ENCODE results near the gene KLHL10. TPM values are rescaled to one million over a fixed set of nuclear protein-coding genes. Genes with fewer than 3 reads are reported as not detected.

The KLHL10 gene
- total and polyA plus RNA-seq, 9 of the 15 experiments (the other 6 are each of a cell fraction or from before 2014, with no cell fraction given), result 0.06 to 0.56 (median 0.12) TPM; not detected in 5

DNA sequence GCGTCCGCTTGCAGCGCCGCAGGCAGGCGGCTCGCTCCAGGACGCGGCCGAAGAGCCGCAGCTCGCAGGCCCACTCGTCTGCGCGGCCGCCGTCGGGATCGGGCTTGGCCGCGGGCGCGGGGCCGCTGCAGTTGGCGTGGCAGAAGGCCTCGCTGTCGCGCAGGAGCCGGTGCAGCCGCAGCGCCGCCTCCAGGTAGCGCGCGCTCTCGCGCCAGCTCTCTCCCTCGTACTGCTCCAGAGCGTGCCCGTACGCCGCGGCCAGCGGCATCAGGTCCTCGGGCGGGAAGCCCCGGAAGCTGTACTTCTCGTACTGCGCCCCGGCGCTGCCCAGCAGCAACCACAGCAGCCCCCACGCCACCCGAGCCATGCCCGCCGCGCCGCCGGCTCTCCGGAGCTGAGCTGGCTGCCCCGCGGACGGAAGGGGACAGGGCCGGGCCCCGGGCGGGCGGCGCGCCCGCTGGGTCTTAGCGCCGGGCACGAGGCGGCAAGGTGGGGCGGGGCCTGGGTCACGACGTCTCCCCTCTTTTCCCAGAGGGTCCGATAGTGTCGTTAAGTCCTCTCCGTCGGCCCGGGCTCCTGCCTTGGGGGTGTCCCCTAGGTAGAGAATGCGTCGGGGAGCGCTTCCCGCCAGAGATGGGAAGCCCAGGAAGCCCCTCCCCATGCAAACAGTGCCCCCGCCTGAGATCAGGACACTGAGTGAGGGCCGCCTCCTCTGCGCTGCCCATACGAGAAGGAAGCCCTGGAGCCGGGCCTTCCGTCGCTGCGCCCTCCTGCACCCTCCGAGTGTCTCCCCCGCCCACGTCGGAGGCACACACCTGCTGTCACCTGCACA lies 25.9 kb upstream of the KLHL10 start, which contains the start of gene P3H4 (continued):
- TF ChIP-seq, protein P1, sequence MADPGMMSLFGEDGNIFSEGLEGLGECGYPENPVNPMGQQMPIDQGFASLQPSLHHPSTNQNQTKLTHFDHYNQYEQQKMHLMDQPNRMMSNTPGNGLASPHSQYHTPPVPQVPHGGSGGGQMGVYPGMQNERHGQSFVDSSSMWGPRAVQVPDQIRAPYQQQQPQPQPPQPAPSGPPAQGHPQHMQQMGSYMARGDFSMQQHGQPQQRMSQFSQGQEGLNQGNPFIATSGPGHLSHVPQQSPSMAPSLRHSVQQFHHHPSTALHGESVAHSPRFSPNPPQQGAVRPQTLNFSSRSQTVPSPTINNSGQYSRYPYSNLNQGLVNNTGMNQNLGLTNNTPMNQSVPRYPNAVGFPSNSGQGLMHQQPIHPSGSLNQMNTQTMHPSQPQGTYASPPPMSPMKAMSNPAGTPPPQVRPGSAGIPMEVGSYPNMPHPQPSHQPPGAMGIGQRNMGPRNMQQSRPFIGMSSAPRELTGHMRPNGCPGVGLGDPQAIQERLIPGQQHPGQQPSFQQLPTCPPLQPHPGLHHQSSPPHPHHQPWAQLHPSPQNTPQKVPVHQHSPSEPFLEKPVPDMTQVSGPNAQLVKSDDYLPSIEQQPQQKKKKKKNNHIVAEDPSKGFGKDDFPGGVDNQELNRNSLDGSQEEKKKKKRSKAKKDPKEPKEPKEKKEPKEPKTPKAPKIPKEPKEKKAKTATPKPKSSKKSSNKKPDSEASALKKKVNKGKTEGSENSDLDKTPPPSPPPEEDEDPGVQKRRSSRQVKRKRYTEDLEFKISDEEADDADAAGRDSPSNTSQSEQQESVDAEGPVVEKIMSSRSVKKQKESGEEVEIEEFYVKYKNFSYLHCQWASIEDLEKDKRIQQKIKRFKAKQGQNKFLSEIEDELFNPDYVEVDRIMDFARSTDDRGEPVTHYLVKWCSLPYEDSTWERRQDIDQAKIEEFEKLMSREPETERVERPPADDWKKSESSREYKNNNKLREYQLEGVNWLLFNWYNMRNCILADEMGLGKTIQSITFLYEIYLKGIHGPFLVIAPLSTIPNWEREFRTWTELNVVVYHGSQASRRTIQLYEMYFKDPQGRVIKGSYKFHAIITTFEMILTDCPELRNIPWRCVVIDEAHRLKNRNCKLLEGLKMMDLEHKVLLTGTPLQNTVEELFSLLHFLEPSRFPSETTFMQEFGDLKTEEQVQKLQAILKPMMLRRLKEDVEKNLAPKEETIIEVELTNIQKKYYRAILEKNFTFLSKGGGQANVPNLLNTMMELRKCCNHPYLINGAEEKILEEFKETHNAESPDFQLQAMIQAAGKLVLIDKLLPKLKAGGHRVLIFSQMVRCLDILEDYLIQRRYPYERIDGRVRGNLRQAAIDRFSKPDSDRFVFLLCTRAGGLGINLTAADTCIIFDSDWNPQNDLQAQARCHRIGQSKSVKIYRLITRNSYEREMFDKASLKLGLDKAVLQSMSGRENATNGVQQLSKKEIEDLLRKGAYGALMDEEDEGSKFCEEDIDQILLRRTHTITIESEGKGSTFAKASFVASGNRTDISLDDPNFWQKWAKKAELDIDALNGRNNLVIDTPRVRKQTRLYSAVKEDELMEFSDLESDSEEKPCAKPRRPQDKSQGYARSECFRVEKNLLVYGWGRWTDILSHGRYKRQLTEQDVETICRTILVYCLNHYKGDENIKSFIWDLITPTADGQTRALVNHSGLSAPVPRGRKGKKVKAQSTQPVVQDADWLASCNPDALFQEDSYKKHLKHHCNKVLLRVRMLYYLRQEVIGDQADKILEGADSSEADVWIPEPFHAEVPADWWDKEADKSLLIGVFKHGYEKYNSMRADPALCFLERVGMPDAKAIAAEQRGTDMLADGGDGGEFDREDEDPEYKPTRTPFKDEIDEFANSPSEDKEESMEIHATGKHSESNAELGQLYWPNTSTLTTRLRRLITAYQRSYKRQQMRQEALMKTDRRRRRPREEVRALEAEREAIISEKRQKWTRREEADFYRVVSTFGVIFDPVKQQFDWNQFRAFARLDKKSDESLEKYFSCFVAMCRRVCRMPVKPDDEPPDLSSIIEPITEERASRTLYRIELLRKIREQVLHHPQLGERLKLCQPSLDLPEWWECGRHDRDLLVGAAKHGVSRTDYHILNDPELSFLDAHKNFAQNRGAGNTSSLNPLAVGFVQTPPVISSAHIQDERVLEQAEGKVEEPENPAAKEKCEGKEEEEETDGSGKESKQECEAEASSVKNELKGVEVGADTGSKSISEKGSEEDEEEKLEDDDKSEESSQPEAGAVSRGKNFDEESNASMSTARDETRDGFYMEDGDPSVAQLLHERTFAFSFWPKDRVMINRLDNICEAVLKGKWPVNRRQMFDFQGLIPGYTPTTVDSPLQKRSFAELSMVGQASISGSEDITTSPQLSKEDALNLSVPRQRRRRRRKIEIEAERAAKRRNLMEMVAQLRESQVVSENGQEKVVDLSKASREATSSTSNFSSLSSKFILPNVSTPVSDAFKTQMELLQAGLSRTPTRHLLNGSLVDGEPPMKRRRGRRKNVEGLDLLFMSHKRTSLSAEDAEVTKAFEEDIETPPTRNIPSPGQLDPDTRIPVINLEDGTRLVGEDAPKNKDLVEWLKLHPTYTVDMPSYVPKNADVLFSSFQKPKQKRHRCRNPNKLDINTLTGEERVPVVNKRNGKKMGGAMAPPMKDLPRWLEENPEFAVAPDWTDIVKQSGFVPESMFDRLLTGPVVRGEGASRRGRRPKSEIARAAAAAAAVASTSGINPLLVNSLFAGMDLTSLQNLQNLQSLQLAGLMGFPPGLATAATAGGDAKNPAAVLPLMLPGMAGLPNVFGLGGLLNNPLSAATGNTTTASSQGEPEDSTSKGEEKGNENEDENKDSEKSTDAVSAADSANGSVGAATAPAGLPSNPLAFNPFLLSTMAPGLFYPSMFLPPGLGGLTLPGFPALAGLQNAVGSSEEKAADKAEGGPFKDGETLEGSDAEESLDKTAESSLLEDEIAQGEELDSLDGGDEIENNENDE (IDR thresholded peaks at IDR 0.05; ENCODE audit: low read depth, low read length), result no peak
- no peak for TF ChIP-seq ZNF785 (CRISPR knock-in tag; IDR thresholded peaks at IDR 0.05)
- no peak for TF ChIP-seq ZNF561 (CRISPR knock-in tag; conservative IDR thresholded peaks at IDR 0.05)
- TF ChIP-seq, protein P2, sequence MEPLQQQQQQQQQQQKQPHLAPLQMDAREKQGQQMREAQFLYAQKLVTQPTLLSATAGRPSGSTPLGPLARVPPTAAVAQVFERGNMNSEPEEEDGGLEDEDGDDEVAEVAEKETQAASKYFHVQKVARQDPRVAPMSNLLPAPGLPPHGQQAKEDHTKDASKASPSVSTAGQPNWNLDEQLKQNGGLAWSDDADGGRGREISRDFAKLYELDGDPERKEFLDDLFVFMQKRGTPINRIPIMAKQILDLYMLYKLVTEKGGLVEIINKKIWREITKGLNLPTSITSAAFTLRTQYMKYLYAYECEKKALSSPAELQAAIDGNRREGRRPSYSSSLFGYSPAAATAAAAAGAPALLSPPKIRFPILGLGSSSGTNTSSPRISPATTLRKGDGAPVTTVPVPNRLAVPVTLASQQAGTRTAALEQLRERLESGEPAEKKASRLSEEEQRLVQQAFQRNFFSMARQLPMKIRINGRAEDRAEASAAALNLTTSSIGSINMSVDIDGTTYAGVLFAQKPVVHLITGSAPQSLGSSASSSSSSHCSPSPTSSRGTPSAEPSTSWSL (CRISPR knock-in tag; IDR thresholded peaks at IDR 0.05; ENCODE audit: borderline replicate concordance), result no peak
- TF ChIP-seq ZNF668 (CRISPR knock-in tag; IDR thresholded peaks at IDR 0.05), result no peak
- TF ChIP-seq TFAM (CRISPR knock-in tag; conservative IDR thresholded peaks at IDR 0.05), result no peak
- no peak for TF ChIP-seq SMAD2 (IDR thresholded peaks at IDR 0.05; ENCODE audit: low read depth, low read length)
- no peak for TF ChIP-seq ZFP1 (CRISPR knock-in tag; IDR thresholded peaks at IDR 0.05)
- TF ChIP-seq, protein P3, sequence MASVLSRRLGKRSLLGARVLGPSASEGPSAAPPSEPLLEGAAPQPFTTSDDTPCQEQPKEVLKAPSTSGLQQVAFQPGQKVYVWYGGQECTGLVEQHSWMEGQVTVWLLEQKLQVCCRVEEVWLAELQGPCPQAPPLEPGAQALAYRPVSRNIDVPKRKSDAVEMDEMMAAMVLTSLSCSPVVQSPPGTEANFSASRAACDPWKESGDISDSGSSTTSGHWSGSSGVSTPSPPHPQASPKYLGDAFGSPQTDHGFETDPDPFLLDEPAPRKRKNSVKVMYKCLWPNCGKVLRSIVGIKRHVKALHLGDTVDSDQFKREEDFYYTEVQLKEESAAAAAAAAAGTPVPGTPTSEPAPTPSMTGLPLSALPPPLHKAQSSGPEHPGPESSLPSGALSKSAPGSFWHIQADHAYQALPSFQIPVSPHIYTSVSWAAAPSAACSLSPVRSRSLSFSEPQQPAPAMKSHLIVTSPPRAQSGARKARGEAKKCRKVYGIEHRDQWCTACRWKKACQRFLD (CRISPR knock-in tag; IDR thresholded peaks at IDR 0.05), result no peak
- peak; percentile 28 for TF ChIP-seq FIP1L1 (IDR thresholded peaks at IDR 0.05; ENCODE audit: low read depth, low read length, poor library complexity, severe bottlenecking)
- TF ChIP-seq MEF2D (tag; conservative IDR thresholded peaks at IDR 0.05; ENCODE audit: low read depth), result no peak

All from K562 (cell line).